IMR-90 (cell line): ENCODE measurements around the gene CEP97. TPM values are rescaled to one million over a fixed set of nuclear protein-coding genes. Genes with fewer than 3 reads are reported as not detected.

Source experiments
- ATAC-seq: fragments of 200-7000 bp; cut with Tn5 transposase; 2 replicates; pipeline ENCODE4 v1.9.1; 2020; ENCODE audit warnings: low read depth, mild to moderate bottlenecking, moderate library complexity
- BruUV-seq: library from RNA; stranded (reverse); fragments of 400-500 nt; replicated peaks from 2 replicates; lab custom pipeline; 2021; lab: Mats Ljungman, UMichigan
- CTCF ChIA-PET: fragments of 300-600 bp; formaldehyde crosslinking; extraction: SDS; loops from one replicate; lab custom pipeline; 2021; ENCODE audit warnings: antibody characterized with exemption; lab: Yijun Ruan, JAX
- POLR2A ChIA-PET: fragments of 300-600 bp; sonication (Branson Sonifier 250); formaldehyde crosslinking; loops from one replicate; lab custom pipeline; 2022; ENCODE audit warnings: antibody characterized with exemption; ENCODE audit not compliant: unreplicated experiment; lab: Charles Lee
- DNase-seq: peaks from one replicate; pipeline ENCODE4 v3.0.0; 2013
- H2AFZ ChIP-seq: replicated peaks from 2 replicates; pipeline ENCODE3; 2013; ENCODE audit warnings: low read length, mild to moderate bottlenecking; ENCODE audit not compliant: poor library complexity
- H2AK5ac ChIP-seq: 2 replicates; pipeline ENCODE4 v1.6.1; 2013; ENCODE audit warnings: low read depth, low read length, inconsistent platforms
- H2AK9ac ChIP-seq: replicated peaks from 2 replicates; pipeline ENCODE3; 2013; ENCODE audit warnings: mild to moderate bottlenecking, low read depth, low read length, moderate library complexity; ENCODE audit not compliant: poor library complexity
- H2BK120ac ChIP-seq: 2 replicates; pipeline ENCODE4 v1.6.1; 2013; ENCODE audit warnings: low read depth, low read length, inconsistent platforms
- H2BK15ac ChIP-seq: 3 replicates; pipeline ENCODE4 v1.6.1; 2013; ENCODE audit warnings: low read depth, low read length, inconsistent platforms
- H2BK20ac ChIP-seq: 2 replicates; pipeline ENCODE4 v1.6.1; 2013; ENCODE audit warnings: low read depth, mild to moderate bottlenecking, inconsistent platforms, low read length, moderate library complexity
- H2BK5ac ChIP-seq: 2 replicates; pipeline ENCODE4 v1.6.1; 2013; ENCODE audit warnings: mild to moderate bottlenecking, low read depth, low read length, inconsistent platforms; ENCODE audit not compliant: poor library complexity, severe bottlenecking
- H3K14ac ChIP-seq: replicated peaks from 2 replicates; pipeline ENCODE4 v1.6.1; 2013; ENCODE audit warnings: low read depth, low read length, inconsistent platforms
- H3K18ac ChIP-seq: 2 replicates; pipeline ENCODE4 v1.6.1; 2013; ENCODE audit warnings: low read depth, low read length, control low read depth
- H3K23ac ChIP-seq: 2 replicates; pipeline ENCODE4 v1.6.1; 2013; ENCODE audit warnings: low read depth, low read length, inconsistent platforms
- H3K27ac ChIP-seq: 2 replicates; pipeline ENCODE4 v1.5.1; 2013; ENCODE audit warnings: mild to moderate bottlenecking, control low read depth, low read length; ENCODE audit not compliant: insufficient read depth
- H3K27me3 ChIP-seq: 2 replicates; pipeline ENCODE4 v1.6.1; 2013; ENCODE audit warnings: low read length; ENCODE audit not compliant: control insufficient read depth, insufficient read depth
- H3K36me3 ChIP-seq: 2 replicates; pipeline ENCODE4 v1.6.1; 2013; ENCODE audit warnings: low read length, mixed read lengths; ENCODE audit not compliant: control insufficient read depth, insufficient read depth
- H3K4ac ChIP-seq: 2 replicates; pipeline ENCODE4 v1.6.1; 2013; ENCODE audit warnings: low read depth, low read length, inconsistent platforms
- H3K4me1 ChIP-seq: 2 replicates; pipeline ENCODE4 v1.6.1; 2013; ENCODE audit warnings: low read length, mixed read lengths; ENCODE audit not compliant: control insufficient read depth, insufficient read depth
- H3K4me2 ChIP-seq: 2 replicates; pipeline ENCODE4 v1.6.1; 2013; ENCODE audit warnings: low read depth, mild to moderate bottlenecking, control low read depth, low read length, moderate library complexity
- H3K4me3 ChIP-seq: 2 replicates; pipeline ENCODE4 v1.5.1; 2013; ENCODE audit warnings: low read depth, mild to moderate bottlenecking, control low read depth, low read length, moderate library complexity; ENCODE audit not compliant: insufficient read depth
- H3K56ac ChIP-seq: 2 replicates; pipeline ENCODE4 v1.6.1; 2013; ENCODE audit warnings: low read length, inconsistent platforms; ENCODE audit not compliant: insufficient read depth; ENCODE audit errors: extremely low read depth
- H3K79me1 ChIP-seq, 2 experiments: 2 replicates each; pipeline ENCODE4 v1.6.1; 2013; ENCODE audit warnings: low read length in 2 of 2, inconsistent platforms in 1 of 2, low read depth in 1 of 2
- H3K9ac ChIP-seq: 2 replicates; pipeline ENCODE4 v1.6.1; 2013; ENCODE audit warnings: low read depth, low read length, control low read depth
- H3K9me1 ChIP-seq: 2 replicates; pipeline ENCODE4 v1.6.1; 2013; ENCODE audit warnings: low read length, inconsistent platforms; ENCODE audit not compliant: insufficient read depth
- H3K9me3 ChIP-seq: 2 replicates; pipeline ENCODE4 v1.6.1; 2013; ENCODE audit warnings: low read length; ENCODE audit not compliant: control insufficient read depth, insufficient read depth
- H4K20me1 ChIP-seq: 2 replicates; pipeline ENCODE4 v1.6.1; 2013; ENCODE audit warnings: low read length, inconsistent platforms; ENCODE audit not compliant: insufficient read depth
- H4K5ac ChIP-seq: 2 replicates; pipeline ENCODE4 v1.6.1; 2013; ENCODE audit warnings: mild to moderate bottlenecking, low read depth, low read length, control low read depth
- H4K8ac ChIP-seq, 2 experiments: 2 replicates each; pipeline ENCODE4 v1.6.1; 2013; ENCODE audit warnings: low read depth in 2 of 2, low read length in 2 of 2, control low read depth in 1 of 2, inconsistent platforms in 1 of 2
- H4K91ac ChIP-seq: 2 replicates; pipeline ENCODE4 v1.6.1; 2013; ENCODE audit warnings: low read depth, low read length, inconsistent platforms; ENCODE audit not compliant: insufficient read depth
- CEBPB ChIP-seq: IDR thresholded peaks from 2 replicates; pipeline ENCODE4 v1.6.1; 2012; ENCODE audit warnings: low read depth, low read length, improper control_type of control experiment
- ELK1 ChIP-seq: fragments of 150-350 bp; IDR thresholded peaks from 2 replicates; pipeline ENCODE4 v1.6.1; 2016; ENCODE audit warnings: low read depth, mild to moderate bottlenecking, low read length, moderate library complexity, borderline replicate concordance
- FOS ChIP-seq: fragments of 150-350 bp; IDR thresholded peaks from 2 replicates; pipeline ENCODE4 v1.6.1; 2016; ENCODE audit warnings: low read depth, low read length
- MAFK ChIP-seq: IDR thresholded peaks from 2 replicates; pipeline ENCODE4 v1.6.1; 2012; ENCODE audit warnings: low read depth, low read length, improper control_type of control experiment
- NFE2L2 ChIP-seq: fragments of 150-350 bp; IDR thresholded peaks from 2 replicates; pipeline ENCODE4 v1.6.1; 2016; ENCODE audit warnings: low read depth, mild to moderate bottlenecking, low read length
- POLR2A ChIP-seq: IDR thresholded peaks from 2 replicates; pipeline ENCODE4 v1.6.1; 2012; ENCODE audit warnings: mild to moderate bottlenecking, low read depth, low read length
- WGBS, 2 experiments: methylation state at CpG; one replicate each; pipeline versions ENCODE4 v1.1.5 to v1.1.7; 2013; ENCODE audit warnings: missing lambda C conversion rate in 2 of 2; ENCODE audit not compliant: insufficient read length in 1 of 2; ENCODE audit errors: extremely low coverage in 2 of 2; 5-methylcytosine and 5-hydroxymethylcytosine counted together
- dilution Hi-C: fragments of 300-500 bp; cut with HindIII; formaldehyde crosslinking; loops from one replicate; pipeline ENCODE4 v1.14.3; 2018; ENCODE audit warnings: low sequenced_read_pairs; ENCODE audit not compliant: unreplicated experiment
- in situ Hi-C: fragments of 300-500 bp; cut with MboI; formaldehyde crosslinking; loops from 3 replicates; pipeline ENCODE4 v1.14.3; 2019; ENCODE audit warnings: low sequenced_read_pairs, inconsistent platforms, mixed read lengths
- intact Hi-C: fragments of 100-400 bp; cut with micrococcal nuclease; formaldehyde crosslinking; loops from 2 replicates; pipeline ENCODE4 v1.10.0; 2022
- polyA plus RNA-seq, 3 experiments: library from polyadenylated mRNA; depleted of rRNA; stranded (reverse); fragments of >200 nt; gene quantifications; 2 replicates each; pipeline ENCODE4 v1.2.3, GENCODE V29; 2012; ENCODE audit warnings: low replicate concordance in 1 of 3
- total RNA-seq: library from RNA; depleted of rRNA; stranded (reverse); fragments of >200 nt; gene quantifications from 2 replicates; pipeline ENCODE4 v1.2.3, GENCODE V29; 2012

Gene CEP97
- total and polyA plus RNA-seq, 2 of the 4 experiments (the other 2 are of a cell fraction) = 2.0 to 21.9 TPM

DNA sequence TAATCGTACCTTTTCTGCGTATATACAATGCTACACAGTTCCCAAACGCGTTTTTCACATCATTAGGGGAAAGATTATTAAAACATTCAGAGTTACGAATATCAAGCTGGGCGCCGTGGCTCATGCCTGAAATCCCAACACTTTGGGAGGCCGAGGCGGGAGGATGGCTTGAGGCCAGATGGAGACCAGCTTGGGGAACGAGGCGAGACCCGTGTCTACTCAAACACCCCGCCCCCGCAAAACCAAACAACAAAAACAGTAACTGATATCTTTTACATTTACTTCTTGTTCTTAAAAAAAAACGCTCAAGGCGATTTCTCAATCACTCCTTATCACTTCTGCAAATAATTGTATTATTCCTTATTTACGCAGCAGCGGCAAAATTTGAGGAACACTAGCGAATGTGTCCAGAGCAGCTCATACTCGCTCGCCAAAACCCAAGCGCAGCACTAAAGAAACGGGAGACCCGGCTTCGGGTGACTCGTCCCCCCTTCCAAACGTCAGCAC lies 48.7 kb upstream of the CEP97 start:
- H3K4me2 ChIP-seq = peak overlapping the region; percentile 87
- no peak for ATAC-seq
- no TSS peak for BruUV-seq
- no peak overlapping the region for H4K91ac ChIP-seq
- 0 out of 2 replicates have a peak, but pooled peaks cover 2% of the 10 kb centered on the region for H3K9me1 ChIP-seq
- peak overlapping the region; percentile 12 for H3K27ac ChIP-seq
- 13% methylated on average over 6 of the region's 27 CpGs; no CpG with 5 or more reads in 1 of the 2 experiments for WGBS, 2 experiments
- TF ChIP-seq POLR2A = peak; percentile 94
- TF ChIP-seq ELK1 = no peak
- TF ChIP-seq NFE2L2 = no peak
- TF ChIP-seq MAFK = 0 out of 2 replicates have a peak, but pooled peaks have one; percentile 25
- TF ChIP-seq CEBPB = 0 out of 2 replicates have a peak, but pooled peaks have one; percentile 16
- 0 out of 2 replicates have a peak, but pooled peaks have one; percentile 8 for TF ChIP-seq FOS
- H4K8ac ChIP-seq = no peak overlapping the region; a peak in 1 of 4 replicates
- intact Hi-C loops = loop anchor here (10.0 kb wide), 1 partner anchor 1601 kb away; no protein-coding TSS in a partner anchor
- no peak overlapping the region for H2BK15ac ChIP-seq
- H2AK9ac ChIP-seq = peak overlapping the region; percentile 52
- H3K9me3 ChIP-seq = no peaks in the 10 kb centered on the region
- peak overlapping the region; percentile 94 for H3K4me3 ChIP-seq
- no peaks in the 10 kb centered on the region for H3K27me3 ChIP-seq
- peak overlapping the region; percentile 53; the same call in 1 of the 2 replicates for H3K23ac ChIP-seq
- H3K79me1 ChIP-seq = peaks cover 15 to 42% of the 10 kb centered on the region in 2 experiments; a peak in 3 of 4 replicates
- no peak overlapping the region for H3K56ac ChIP-seq
- H3K36me3 ChIP-seq = peaks cover 8% of the 10 kb centered on the region
- POLR2A ChIA-PET = no interaction called here
- H3K9ac ChIP-seq = peak overlapping the region; percentile 53
- H3K4ac ChIP-seq = peak overlapping the region; percentile 31; the same call in 1 of the 2 replicates
- no peak overlapping the region for H2AK5ac ChIP-seq
- no peak overlapping the region for H2BK120ac ChIP-seq
- H4K20me1 ChIP-seq = peaks cover 19% of the 10 kb centered on the region
- in situ Hi-C loops = no loop called here
- peak overlapping the region; percentile 28 for H2BK5ac ChIP-seq
- H2AFZ ChIP-seq = peak overlapping the region; percentile 67
- DNase-seq = no peak
- dilution Hi-C loops = no loop called here
- peak overlapping the region; percentile 83 for H3K14ac ChIP-seq
- no peak overlapping the region for H3K18ac ChIP-seq
- H2BK20ac ChIP-seq = no peak overlapping the region
- CTCF ChIA-PET = interaction anchor here (1.0 to 1.9 kb wide), 2 partner anchors 11 to 12 kb away, joined by 4 to 7 read pairs; partner anchors contain the start of gene RPL24
- H3K4me1 ChIP-seq = peaks cover 4% of the 10 kb centered on the region
- H4K5ac ChIP-seq = no peak overlapping the region
